ENCODE data around the gene GRID2. TPM values are rescaled to one million over a fixed set of nuclear protein-coding genes. Genes with fewer than 3 reads are reported as not detected.

GRID2 gene
- total RNA-seq, 4 donors from 2014 or later = 0.63 TPM; not detected in 3

- Histone ChIP-seq H3K4me1 (no peaks in the 10 kb centered on the region), H3K27me3 (no peaks in the 10 kb centered on the region), H3K27ac (no peak overlapping the region), H3K4me3 (no peak overlapping the region), H3K36me3 (no peaks in the 10 kb centered on the region), H3K9me3 (no peaks in the 10 kb centered on the region)
- TF ChIP-seq POLR2A (IDR thresholded peaks at IDR 0.05) = no peak
- no peak for TF ChIP-seq CTCF (IDR thresholded peaks at IDR 0.05)
- TF ChIP-seq EP300 (IDR thresholded peaks at IDR 0.05) = no peak
- DNase-seq (ENCODE audit: low spot score in 2 of 2) = no peak
Measured at GRCh38 chr4:92654084-92654483, 350.3 kb downstream of the GRID2 start.

- no peaks in the 10 kb centered on the region for H3K4me1 ChIP-seq
- DNase-seq (ENCODE audit: low spot score in 2 of 2) = no peak
- TF ChIP-seq CTCF (IDR thresholded peaks at IDR 0.05) (no peak), EP300 (IDR thresholded peaks at IDR 0.05) (no peak), POLR2A (IDR thresholded peaks at IDR 0.05) (no peak)
- no peaks in the 10 kb centered on the region for H3K27me3 ChIP-seq
- no peaks in the 10 kb centered on the region for H3K9me3 ChIP-seq
- H3K27ac ChIP-seq = no peak overlapping the region
- H3K4me3 ChIP-seq = no peak overlapping the region
- no peaks in the 10 kb centered on the region for H3K36me3 ChIP-seq
Measured at GRCh38 chr4:92657695-92658094, 353.9 kb downstream of the GRID2 start.

- Histone ChIP-seq H3K4me1 (no peaks in the 10 kb centered on the region), H3K4me3 (no peak overlapping the region), H3K27ac (no peak overlapping the region), H3K36me3 (no peaks in the 10 kb centered on the region), H3K27me3 (no peaks in the 10 kb centered on the region), H3K9me3 (no peaks in the 10 kb centered on the region)
- no peak for TF ChIP-seq CTCF (IDR thresholded peaks at IDR 0.05)
- no peak for TF ChIP-seq EP300 (IDR thresholded peaks at IDR 0.05)
- no peak for TF ChIP-seq POLR2A (IDR thresholded peaks at IDR 0.05)
- WGBS, 2 donors = 45 to 53% methylated on average over 2 of the region's 2 CpGs
- no peak for DNase-seq (ENCODE audit: low spot score in 2 of 2)
Measured at GRCh38 chr4:92658318-92658717, 354.6 kb downstream of the GRID2 start.

- Histone ChIP-seq H3K27me3 (no peaks in the 10 kb centered on the region), H3K4me3 (no peak overlapping the region), H3K27ac (no peak overlapping the region), H3K4me1 (no peaks in the 10 kb centered on the region), H3K9me3 (no peaks in the 10 kb centered on the region), H3K36me3 (no peaks in the 10 kb centered on the region)
- 94 to 95% methylated on average over 3 of the region's 3 CpGs for WGBS, 2 donors
- no peak for DNase-seq (ENCODE audit: low spot score in 2 of 2)
- no peak for TF ChIP-seq CTCF (IDR thresholded peaks at IDR 0.05)
- no peak for TF ChIP-seq POLR2A (IDR thresholded peaks at IDR 0.05)
- no peak for TF ChIP-seq EP300 (IDR thresholded peaks at IDR 0.05)
Measured at GRCh38 chr4:92677805-92678204, 374.0 kb downstream of the GRID2 start.

- no peaks in the 10 kb centered on the region for H3K27me3 ChIP-seq
- H3K4me3 ChIP-seq = no peak overlapping the region
- DNase-seq (ENCODE audit: low spot score in 2 of 2) = no peak
- H3K4me1 ChIP-seq = no peaks in the 10 kb centered on the region
- H3K9me3 ChIP-seq = no peaks in the 10 kb centered on the region
- no peaks in the 10 kb centered on the region for H3K36me3 ChIP-seq
- TF ChIP-seq EP300 (IDR thresholded peaks at IDR 0.05) = no peak
- TF ChIP-seq POLR2A (IDR thresholded peaks at IDR 0.05) = no peak
- no peak for TF ChIP-seq CTCF (IDR thresholded peaks at IDR 0.05)
- no peak overlapping the region for H3K27ac ChIP-seq
- 79 to 82% methylated on average over 4 of the region's 4 CpGs for WGBS, 2 donors
Measured at GRCh38 chr4:92678292-92678691, 374.5 kb downstream of the GRID2 start.

All from tibial nerve (tissue), 4 donors.